Activated CD4-positive, alpha-beta T cell treated with anti-CD3 and anti-CD28 coated beads, Interleukin-2, Interleukin-4, amounts not matched to agents 100 ng/mL and 50 ng/mL, durations not matched to agents 16 hours and 8 hours (primary cell): Measurements from ENCODE around the gene CLTB.

Source experiments
- DNase-seq: peaks from one replicate; pipeline ENCODE4 v3.0.0-alpha.2; 2020; ENCODE audit warnings: low spot score

The CLTB gene

GRCh38 chr5:176352116-176352878 is 64.0 kb downstream of the CLTB start:
- no peak for DNase-seq

GRCh38 chr5:176350416-176350815 is 65.9 kb downstream of the CLTB start:
- DNase-seq = no peak

DNA sequence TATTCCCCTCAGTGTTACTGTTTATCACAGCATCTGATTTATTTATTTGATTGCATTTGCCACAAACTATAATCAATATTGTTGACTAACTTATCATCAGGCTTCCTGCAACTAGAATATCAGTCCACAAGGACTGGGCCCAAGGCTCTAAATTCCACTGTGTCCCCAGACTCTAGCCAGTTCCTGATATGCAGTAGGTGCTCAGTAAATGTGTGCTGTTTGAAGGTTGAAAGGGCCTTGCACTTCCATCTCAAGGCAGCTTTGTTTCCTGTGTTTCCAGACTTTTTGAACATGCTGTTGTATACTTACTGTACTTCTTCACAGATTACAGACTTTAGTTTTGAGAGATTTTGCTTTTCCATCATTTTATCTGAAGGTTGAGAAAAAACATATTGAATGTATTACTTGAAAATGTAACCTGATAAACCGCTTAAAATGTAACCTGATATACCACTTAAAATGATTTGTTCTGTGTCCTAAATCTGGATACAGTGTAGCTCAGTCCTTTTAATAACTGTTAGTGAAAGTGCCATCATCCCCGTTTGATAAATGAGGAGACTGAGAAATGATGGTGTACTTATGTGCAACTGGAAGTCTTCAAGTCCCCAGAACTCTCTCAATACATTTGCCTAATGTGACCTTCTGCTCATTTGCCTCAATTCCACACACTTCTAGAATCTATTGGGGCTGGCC is 73.4 kb downstream of the CLTB start:
- DNase-seq = no peak
